Aorta (tissue), 5 donors: ENCODE measurements around the gene C17orf75. TPM values are rescaled to one million over a fixed set of nuclear protein-coding genes. Genes with fewer than 3 reads are reported as not detected.
A peak's percentile ranks its signal among the peaks of the same experiment; 100 is the strongest.

Source experiments
- ATAC-seq: fragments of 200-7000 bp; cut with Tn5 transposase; one replicate; pipeline ENCODE4 v1.9.1; 2022; ENCODE audit warnings: moderate library complexity; ENCODE audit not compliant: low FRiP score
- DNase-seq, 2 donors: peaks; one replicate each; pipeline ENCODE4 v3.0.0-alpha.2; 2020
- H3K27ac ChIP-seq, 2 donors: one replicate each; pipeline ENCODE4 v1.5.1; 2013; ENCODE audit warnings: low read length in 2 of 2, mild to moderate bottlenecking in 2 of 2, moderate library complexity in 2 of 2, control low read depth in 1 of 2, inconsistent platforms in 1 of 2, low read depth in 1 of 2
- H3K27me3 ChIP-seq, 2 donors: one replicate each; pipeline ENCODE4 v1.6.1; 2013; ENCODE audit warnings: control low read depth in 1 of 2, low read length in 1 of 2, mild to moderate bottlenecking in 1 of 2, moderate library complexity in 1 of 2; ENCODE audit not compliant: insufficient read depth in 2 of 2, control insufficient read depth in 1 of 2
- H3K36me3 ChIP-seq, 2 donors: one replicate each; pipeline ENCODE4 v1.6.1; 2013; ENCODE audit warnings: control low read depth in 1 of 2, low read length in 1 of 2, mild to moderate bottlenecking in 1 of 2; ENCODE audit not compliant: insufficient read depth in 2 of 2, control insufficient read depth in 1 of 2
- H3K4me1 ChIP-seq, 2 donors: one replicate each; pipeline ENCODE4 v1.6.1; 2013; ENCODE audit warnings: low read length in 2 of 2, control low read depth in 1 of 2, mild to moderate bottlenecking in 1 of 2, moderate library complexity in 1 of 2; ENCODE audit not compliant: insufficient read depth in 2 of 2, control insufficient read depth in 1 of 2
- H3K4me3 ChIP-seq, 2 donors: one replicate each; pipeline ENCODE4 v1.5.1; 2013; ENCODE audit warnings: low read length in 2 of 2, control low read depth in 1 of 2, mild to moderate bottlenecking in 1 of 2
- H3K9me3 ChIP-seq: one replicate; pipeline ENCODE4 v1.6.1; 2013; ENCODE audit warnings: mild to moderate bottlenecking, low read length; ENCODE audit not compliant: control insufficient read depth
- WGBS, 2 donors: extraction: QIAGEN DNeasy Blood & Tissue Kit; methylation state at CpG; one replicate each; pipeline ENCODE4 v1.1.7; 2013; 5-methylcytosine and 5-hydroxymethylcytosine counted together
- intact Hi-C, 2 donors: fragments of 100-400 bp; cut with DNase I; formaldehyde crosslinking; loops; one replicate each; pipeline versions ENCODE4 v1.14.2 to v1.15.0; 2022
- polyA plus RNA-seq, 2 donors: library from polyadenylated mRNA; stranded (reverse); fragments of 200-250 nt; gene quantifications; one replicate each; pipeline ENCODE4 v1.2.3, GENCODE V29; 2013
- total RNA-seq, 2 donors: library from RNA; stranded (reverse); fragmentation: NEBNext Ultra II Directional; extraction: Animal tissue kit (Norgen Biotek cat#: 25700); gene quantifications; one replicate each; pipeline ENCODE4 v1.2.1, GENCODE V29; 2021
- donor health status: healthy with polysubstance abuse.
- donor health status: Bipolar disorder and iron deficiency.
- donor health status: DM: no; HTN: no; CAD: no.
- donor health status: DM: no; HTN: no; CAD: no.
- donor health status: DM: yes; HTN: yes; CAD: no.

C17orf75 gene
- total and polyA plus RNA-seq, 4 donors: 9.1 to 16.2 (median 11.3) TPM

DNA sequence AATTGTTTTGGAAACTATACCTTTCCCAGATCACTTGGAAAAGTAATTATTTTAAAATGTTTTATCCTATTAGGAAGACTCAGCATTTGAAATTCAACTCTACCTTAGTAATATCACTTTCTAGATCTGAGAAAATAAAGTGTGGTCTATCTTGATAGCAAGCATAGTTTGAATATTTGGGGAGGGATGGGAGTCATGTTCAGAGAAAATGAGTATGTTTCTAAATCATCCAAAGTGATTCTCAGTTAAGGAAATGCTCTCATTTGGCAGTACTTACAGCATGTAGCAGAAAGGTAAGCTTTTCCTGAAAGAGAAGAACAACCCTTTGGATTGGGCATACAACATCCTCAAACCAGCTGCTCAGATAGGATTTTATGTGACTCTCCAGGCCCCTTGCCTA is 6.9 kb downstream of the C17orf75 start:
- Histone ChIP-seq H3K4me1 (no peaks in the 10 kb centered on the region), H3K27ac (no peak overlapping the region), H3K4me3 (no peak overlapping the region), H3K9me3 (no peaks in the 10 kb centered on the region), H3K36me3 (peaks cover 0 to 5% of the 10 kb centered on the region in 2 donors), H3K27me3 (no peaks in the 10 kb centered on the region)
- ATAC-seq (no peak), DNase-seq (no peak)
- intact Hi-C loops: no loop called here

GRCh38 chr17:32333187-32333586 is 8.8 kb downstream of the C17orf75 start:
- DNase-seq: no peak

GRCh38 chr17:32331243-32332040 is 10.5 kb downstream of the C17orf75 start:
- no peaks in the 10 kb centered on the region for H3K4me1 ChIP-seq
- no peaks in the 10 kb centered on the region for H3K9me3 ChIP-seq
- intact Hi-C loops: no loop called here
- no peak for ATAC-seq
- 87 to 90% methylated on average over 3 of the region's 3 CpGs for WGBS, 2 donors
- H3K36me3 ChIP-seq: peaks cover 0 to 3% of the 10 kb centered on the region in 2 donors
- H3K27ac ChIP-seq: no peak overlapping the region
- DNase-seq: no peak
- no peak overlapping the region for H3K4me3 ChIP-seq
- H3K27me3 ChIP-seq: no peaks in the 10 kb centered on the region

More at GRCh38 chr17:32333187-32333586, 8.8 kb downstream of the C17orf75 start:
- H3K27ac ChIP-seq: no peak overlapping the region
- WGBS, 2 donors: 91 to 95% methylated on average over 2 of the region's 2 CpGs
- intact Hi-C loops: no loop called here
- no peaks in the 10 kb centered on the region for H3K27me3 ChIP-seq
- no peak overlapping the region for H3K4me3 ChIP-seq
- no peak for ATAC-seq
- H3K9me3 ChIP-seq: no peaks in the 10 kb centered on the region
- H3K36me3 ChIP-seq: peaks cover 0 to 5% of the 10 kb centered on the region in 2 donors
- no peaks in the 10 kb centered on the region for H3K4me1 ChIP-seq

- ATAC-seq (no peak), DNase-seq (no peak)
- no peak overlapping the region for H3K27ac ChIP-seq
- no peak overlapping the region for H3K4me3 ChIP-seq
- intact Hi-C loops: no loop called here
- H3K9me3 ChIP-seq: no peaks in the 10 kb centered on the region
- no peaks in the 10 kb centered on the region for H3K4me1 ChIP-seq
- WGBS, 2 donors: 75 to 79% methylated on average over 3 of the region's 3 CpGs
- H3K36me3 ChIP-seq: peaks cover 0 to 3% of the 10 kb centered on the region in 2 donors
- no peaks in the 10 kb centered on the region for H3K27me3 ChIP-seq
These were observed 11.8 kb downstream of the C17orf75 start for GRCh38 chr17:32330147-32330546.

DNA sequence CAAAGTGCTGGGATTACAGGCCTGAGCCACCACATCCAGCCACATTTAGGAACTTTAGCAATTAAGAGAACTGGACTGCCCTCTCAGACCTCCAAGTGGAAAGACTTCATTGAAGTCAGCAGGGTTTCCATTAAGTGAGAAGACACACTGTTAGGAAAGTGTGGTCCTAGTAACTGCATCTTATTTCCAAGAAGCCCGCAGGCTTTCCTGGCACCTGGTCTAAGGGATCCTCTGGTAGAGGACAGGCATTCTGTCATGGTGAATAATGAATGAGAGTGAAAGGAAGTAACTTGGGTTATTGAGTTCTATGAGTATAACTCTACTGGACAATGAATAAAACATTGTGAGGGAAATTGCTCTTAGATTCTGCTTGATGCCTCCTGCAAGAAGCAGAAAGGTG is 14.1 kb downstream of the C17orf75 start:
- Histone ChIP-seq H3K27ac (no peak overlapping the region), H3K4me1 (no peaks in the 10 kb centered on the region), H3K27me3 (no peaks in the 10 kb centered on the region), H3K9me3 (no peaks in the 10 kb centered on the region), H3K4me3 (no peak overlapping the region), H3K36me3 (no peaks in the 10 kb centered on the region)
- ATAC-seq: no peak
- 92 to 97% methylated on average over 1 of the region's 1 CpG for WGBS, 2 donors
- intact Hi-C loops: no loop called here
- peak in 1 of 2 donors; percentile 10 for DNase-seq

GRCh38 chr17:32323811-32324491 is 18.0 kb downstream of the C17orf75 start:
- H3K27me3 ChIP-seq: no peaks in the 10 kb centered on the region
- H3K27ac ChIP-seq: no peak overlapping the region
- no peak overlapping the region for H3K4me3 ChIP-seq
- DNase-seq (peak in 1 of 2 donors; percentile 52), ATAC-seq (no peak)
- no peaks in the 10 kb centered on the region for H3K9me3 ChIP-seq
- H3K36me3 ChIP-seq: no peaks in the 10 kb centered on the region
- WGBS, 2 donors: 36 to 40% methylated on average over 11 of the region's 11 CpGs
- no peaks in the 10 kb centered on the region for H3K4me1 ChIP-seq
- intact Hi-C loops: no loop called here

- peak in 1 of 2 donors; percentile 48 for DNase-seq
- ATAC-seq: no peak
- Histone ChIP-seq H3K4me1 (no peaks in the 10 kb centered on the region), H3K9me3 (no peaks in the 10 kb centered on the region), H3K4me3 (no peak overlapping the region), H3K36me3 (no peaks in the 10 kb centered on the region), H3K27me3 (no peaks in the 10 kb centered on the region), H3K27ac (no peak overlapping the region)
- intact Hi-C loops: no loop called here
- WGBS, 2 donors: 95 to 97% methylated on average over 10 of the region's 10 CpGs
These were observed 18.9 kb downstream of the C17orf75 start for GRCh38 chr17:32323046-32323445.

DNA sequence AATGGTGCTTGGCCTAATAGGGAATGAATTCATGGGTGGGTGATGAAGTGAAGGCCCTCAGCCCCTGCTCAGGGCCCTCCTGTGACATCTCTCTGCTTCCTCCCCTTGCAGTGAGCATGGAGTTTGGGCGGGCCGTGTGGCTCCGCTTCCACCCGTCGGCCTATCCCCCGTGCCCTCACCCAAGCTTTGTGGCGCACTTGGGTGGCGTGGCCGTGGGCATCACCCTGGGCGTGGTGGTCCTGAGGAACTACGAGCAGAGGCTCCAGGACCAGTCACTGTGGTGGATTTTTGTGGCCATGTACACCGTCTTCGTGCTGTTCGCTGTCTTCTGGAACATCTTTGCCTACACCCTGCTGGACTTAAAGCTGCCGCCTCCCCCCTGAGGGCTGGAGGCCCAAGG is 21.1 kb downstream of the C17orf75 start:
- Histone ChIP-seq H3K4me3 (no peak overlapping the region), H3K4me1 (no peaks in the 10 kb centered on the region), H3K27ac (no peak overlapping the region), H3K9me3 (no peaks in the 10 kb centered on the region), H3K36me3 (no peaks in the 10 kb centered on the region), H3K27me3 (no peaks in the 10 kb centered on the region)
- peak; percentile 9 for ATAC-seq
- DNase-seq: peak in 1 of 2 donors; percentile 68
- intact Hi-C loops: loop anchor here in 1 of 2 donors (2.0 kb wide), 1 partner anchor 68 kb away; no protein-coding TSS in a partner anchor
- WGBS, 2 donors: 93 to 94% methylated on average over 15 of the region's 15 CpGs
